NCI-H1417 (cell line): ENCODE measurements around the gene GLCCI1.
"Not testable (repeated sequence)": the region's sequence is repeated elsewhere in the genome, so short reads cannot be mapped to it uniquely, and the experiment has no call there.

Experiments used
- DNase-seq, 3 experiments: peaks; one replicate each; lab custom pipeline; 2025; lab: John Stamatoyannopoulos, UW

GLCCI1 gene

GRCh38 chr7:8094164-8095140 is 125.9 kb downstream of the GLCCI1 start:
- DNase-seq: no peak

GRCh38 chr7:8101292-8101691 is 132.7 kb downstream of the GLCCI1 start:
- not testable (repeated sequence) for DNase-seq

- DNase-seq: no peak
Measured at GRCh38 chr7:8103282-8103681, 134.7 kb downstream of the GLCCI1 start.

GRCh38 chr7:8105449-8106095 is 137.0 kb downstream of the GLCCI1 start:
- DNase-seq: no peak

- DNase-seq: no peak
Measured at GRCh38 chr7:8109196-8110022, 140.8 kb downstream of the GLCCI1 start.

- DNase-seq: no peak
Measured at GRCh38 chr7:8111282-8111960, 142.8 kb downstream of the GLCCI1 start.

- no peak for DNase-seq
Measured at GRCh38 chr7:8112685-8113084, 144.1 kb downstream of the GLCCI1 start.

- no peak for DNase-seq
Measured at GRCh38 chr7:8113184-8113583, 144.6 kb downstream of the GLCCI1 start.

GRCh38 chr7:8114175-8114574 is 145.6 kb downstream of the GLCCI1 start:
- DNase-seq: no peak

- no peak for DNase-seq
Measured at GRCh38 chr7:8115547-8116402, 147.2 kb downstream of the GLCCI1 start.

- no peak for DNase-seq
Measured at GRCh38 chr7:8117195-8117594, 148.6 kb downstream of the GLCCI1 start.

- no peak for DNase-seq
Measured at GRCh38 chr7:8119262-8119661, 150.7 kb downstream of the GLCCI1 start.

GRCh38 chr7:8120390-8121058 is 151.9 kb downstream of the GLCCI1 start:
- DNase-seq: no peak

GRCh38 chr7:8121243-8121642 is 152.6 kb downstream of the GLCCI1 start:
- DNase-seq: no peak

GRCh38 chr7:8125680-8126444 is 157.3 kb downstream of the GLCCI1 start:
- DNase-seq: no peak

GRCh38 chr7:8126601-8127167 is 158.1 kb downstream of the GLCCI1 start:
- peak in 1 of 3 experiments; percentile 63 for DNase-seq

GRCh38 chr7:8128449-8129317 is 160.1 kb downstream of the GLCCI1 start:
- no peak for DNase-seq

GRCh38 chr7:8129318-8129659 is 160.7 kb downstream of the GLCCI1 start:
- no peak for DNase-seq
